Stimulated activated CD4-positive, alpha-beta T cell treated with anti-CD3 and anti-CD28 coated beads, Interleukin-12 subunit alpha, Interleukin-12 subunit beta, amount 100 ng/mL, for 4 hours (primary cell): ENCODE data around the gene PRIM2.
"Not testable (repeated sequence)": the region's sequence is repeated elsewhere in the genome, so short reads cannot be mapped to it uniquely, and the experiment has no call there.

Experiments
- DNase-seq: peaks from one replicate; pipeline ENCODE4 v3.0.0-alpha.2; 2020

PRIM2 gene

GRCh38 chr6:57631773-57632172 lies 314.3 kb downstream of the PRIM2 start:
- not testable (repeated sequence) for DNase-seq

- DNase-seq, result not testable (repeated sequence)
Measured at GRCh38 chr6:57658526-57658925, 341.1 kb downstream of the PRIM2 start.

GRCh38 chr6:57659794-57660193 lies 342.4 kb downstream of the PRIM2 start:
- not testable (repeated sequence) for DNase-seq

- not testable (repeated sequence) for DNase-seq
Measured at GRCh38 chr6:57660940-57661339, 343.5 kb downstream of the PRIM2 start.

- not testable (repeated sequence) for DNase-seq
Measured at GRCh38 chr6:57668108-57668507, 350.7 kb downstream of the PRIM2 start.

GRCh38 chr6:57671237-57671636 lies 353.8 kb downstream of the PRIM2 start:
- not testable (repeated sequence) for DNase-seq

- DNase-seq, result not testable (repeated sequence)
Measured at GRCh38 chr6:57671937-57672627, 354.7 kb downstream of the PRIM2 start.

- not testable (repeated sequence) for DNase-seq
Measured at GRCh38 chr6:57673281-57673680, 355.9 kb downstream of the PRIM2 start.

- not testable (repeated sequence) for DNase-seq
Measured at GRCh38 chr6:57675386-57675785, 358.0 kb downstream of the PRIM2 start.

GRCh38 chr6:57696382-57696781 lies 379.0 kb downstream of the PRIM2 start:
- not testable (repeated sequence) for DNase-seq
